Testis (tissue), 3 donors: ENCODE results near the gene ACOT8. TPM values are rescaled to one million over a fixed set of nuclear protein-coding genes. Genes with fewer than 3 reads are reported as not detected.

ENCODE experiments used
- DNase-seq: peaks from one replicate; pipeline ENCODE4 v3.0.0-alpha.2; 2019
- H3K27ac ChIP-seq, 2 donors: fragments of 200-600 bp; sonication (generic); one replicate each; pipeline ENCODE4 v1.5.1; 2019
- H3K27me3 ChIP-seq: fragments of 200-600 bp; sonication (generic); one replicate; pipeline ENCODE4 v1.5.1; 2019
- H3K36me3 ChIP-seq: fragments of 200-600 bp; sonication (generic); one replicate; pipeline ENCODE4 v1.5.1; 2017; ENCODE audit warnings: low read depth; ENCODE audit errors: missing control alignments
- H3K4me1 ChIP-seq: fragments of 200-600 bp; sonication (generic); one replicate; pipeline ENCODE4 v1.5.1; 2019
- H3K4me3 ChIP-seq, 2 donors: fragments of 200-600 bp; sonication (generic); one replicate each; pipeline ENCODE4 v1.5.1; 2017 to 2019
- H3K9me3 ChIP-seq: fragments of 200-600 bp; sonication (generic); one replicate; pipeline ENCODE4 v1.5.1; 2017
- POLR2A ChIP-seq: fragments of 450-650 bp; IDR thresholded peaks from one replicate; pipeline ENCODE4 v1.6.1; 2017; ENCODE audit warnings: antibody characterized with exemption, mild to moderate bottlenecking, moderate library complexity
- WGBS, 2 donors: methylation state at CpG; one replicate each; pipeline ENCODE4 v1.1.5; 2018; 5-methylcytosine and 5-hydroxymethylcytosine counted together
- intact Hi-C: fragments of 100-400 bp; cut with DNase I; formaldehyde crosslinking; loops from one replicate; pipeline ENCODE4 v1.15.1; 2023; ENCODE audit warnings: low total_unique reads
- polyA plus RNA-seq: library from polyadenylated mRNA; stranded (reverse); fragments of 350-450 nt; fragmentation: Illumina TruSeq; extraction: RNeasy Lipid Tissue Mini Kit (QIAGEN cat#74804); gene quantifications from one replicate; pipeline ENCODE4 v1.2.3, GENCODE V29; 2014; ENCODE audit warnings: low read depth, low replicate concordance; ENCODE audit not compliant: insufficient read depth
- total RNA-seq, 2 donors: library from RNA; depleted of rRNA; stranded (reverse); fragments of >200 nt; gene quantifications; one replicate each; pipeline ENCODE4 v1.2.3, GENCODE V29; 2016
- TF ChIP-seq, protein P1 (sequence below), 3 experiments: fragments of 450-650 bp in 2 of 3; fragments of 200-600 bp in 1 of 3; sonication (generic) in 1 of 3; IDR thresholded peaks; one replicate each; pipeline ENCODE4 v1.5.1; 2016 to 2019; ENCODE audit warnings: antibody characterized with exemption in 3 of 3, mild to moderate bottlenecking in 2 of 3, moderate library complexity in 1 of 3

ACOT8 gene
- total and polyA plus RNA-seq, 3 donors from 2014 or later: 44.4 to 79.6 (median 71.2) TPM

- no peaks in the 10 kb centered on the region for H3K9me3 ChIP-seq
- peak; percentile 58 for DNase-seq
- intact Hi-C loops: loop anchor here (10.0 kb wide), 1 partner anchor 63 kb away; no protein-coding TSS in a partner anchor
- H3K4me3 ChIP-seq: peak overlapping the region in 1 of 2 donors; percentile 68
- H3K4me1 ChIP-seq: peaks cover 13% of the 10 kb centered on the region
- peak overlapping the region in 1 of 2 donors; percentile 88 for H3K27ac ChIP-seq
- no peaks in the 10 kb centered on the region for H3K36me3 ChIP-seq
- 75 to 82% methylated on average over 9 of the region's 9 CpGs for WGBS, 2 donors
- no peaks in the 10 kb centered on the region for H3K27me3 ChIP-seq
- TF ChIP-seq, protein P1, sequence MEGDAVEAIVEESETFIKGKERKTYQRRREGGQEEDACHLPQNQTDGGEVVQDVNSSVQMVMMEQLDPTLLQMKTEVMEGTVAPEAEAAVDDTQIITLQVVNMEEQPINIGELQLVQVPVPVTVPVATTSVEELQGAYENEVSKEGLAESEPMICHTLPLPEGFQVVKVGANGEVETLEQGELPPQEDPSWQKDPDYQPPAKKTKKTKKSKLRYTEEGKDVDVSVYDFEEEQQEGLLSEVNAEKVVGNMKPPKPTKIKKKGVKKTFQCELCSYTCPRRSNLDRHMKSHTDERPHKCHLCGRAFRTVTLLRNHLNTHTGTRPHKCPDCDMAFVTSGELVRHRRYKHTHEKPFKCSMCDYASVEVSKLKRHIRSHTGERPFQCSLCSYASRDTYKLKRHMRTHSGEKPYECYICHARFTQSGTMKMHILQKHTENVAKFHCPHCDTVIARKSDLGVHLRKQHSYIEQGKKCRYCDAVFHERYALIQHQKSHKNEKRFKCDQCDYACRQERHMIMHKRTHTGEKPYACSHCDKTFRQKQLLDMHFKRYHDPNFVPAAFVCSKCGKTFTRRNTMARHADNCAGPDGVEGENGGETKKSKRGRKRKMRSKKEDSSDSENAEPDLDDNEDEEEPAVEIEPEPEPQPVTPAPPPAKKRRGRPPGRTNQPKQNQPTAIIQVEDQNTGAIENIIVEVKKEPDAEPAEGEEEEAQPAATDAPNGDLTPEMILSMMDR (IDR thresholded peaks at IDR 0.05): no peak
- no peak for TF ChIP-seq POLR2A
Observed at GRCh38 chr20:45892049-45892825, 35.0 kb upstream of the ACOT8 start.

DNA sequence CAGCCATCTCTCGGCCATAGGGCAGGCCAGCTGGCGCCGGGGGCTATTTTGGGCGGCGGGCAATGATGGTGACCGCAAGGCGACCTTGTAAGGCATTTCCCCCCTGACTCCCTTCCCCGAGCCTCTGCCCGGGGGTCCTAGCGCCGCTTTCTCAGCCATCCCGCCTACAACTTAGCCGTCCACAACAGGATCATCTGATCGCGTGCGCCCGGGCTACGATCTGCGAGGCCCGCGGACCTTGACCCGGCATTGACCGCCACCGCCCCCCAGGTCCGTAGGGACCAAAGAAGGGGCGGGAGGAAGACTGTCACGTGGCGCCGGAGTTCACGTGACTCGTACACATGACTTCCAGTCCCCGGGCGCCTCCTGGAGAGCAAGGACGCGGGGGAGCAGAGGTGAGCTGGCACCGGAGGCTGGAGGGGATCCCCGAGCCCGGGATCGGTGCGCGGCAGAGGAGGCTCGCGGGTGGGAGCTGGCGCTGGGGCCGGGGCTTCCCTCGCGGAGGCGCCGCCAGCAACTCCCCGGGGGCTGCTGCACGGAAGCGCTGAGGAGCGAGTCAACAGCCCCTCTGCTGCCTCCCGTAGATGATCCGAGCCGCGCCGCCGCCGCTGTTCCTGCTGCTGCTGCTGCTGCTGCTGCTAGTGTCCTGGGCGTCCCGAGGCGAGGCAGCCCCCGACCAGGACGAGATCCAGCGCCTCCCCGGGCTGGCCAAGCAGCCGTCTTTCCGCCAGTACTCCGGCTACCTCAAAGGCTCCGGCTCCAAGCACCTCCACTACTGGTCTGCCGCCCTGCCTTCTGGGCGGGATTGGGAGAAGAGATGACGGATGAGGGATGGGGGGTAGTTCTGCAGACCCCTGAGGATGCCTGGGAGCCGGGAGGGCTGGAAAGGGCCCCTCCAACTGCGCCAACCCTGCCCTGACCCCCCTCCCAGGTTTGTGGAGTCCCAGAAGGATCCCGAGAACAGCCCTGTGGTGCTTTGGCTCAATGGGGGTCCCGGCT lies 34.1 kb upstream of the ACOT8 start, which contains the start of the genes CTSA and NEURL2:
CTSA (plus strand) TSS at position 351 of the 999 bp plus-strand sequence; CDS start at position 585, 234 bp downstream.
NEURL2 (minus strand) TSS at position 224 of the 999 bp plus-strand sequence; CDS start at position 7, 217 bp downstream.
- DNase-seq: peak; percentile 96
- no peak for TF ChIP-seq POLR2A
- TF ChIP-seq, protein P1 (IDR thresholded peaks at IDR 0.05): peak in 1 of 3 experiments; percentile 8
- Histone ChIP-seq H3K4me1 (peaks cover 13% of the 10 kb centered on the region), H3K27me3 (no peaks in the 10 kb centered on the region), H3K27ac (peak within 1 kb of the TSS; percentile 47 to 88), H3K4me3 (peak within 1 kb of the TSS; percentile 68), H3K9me3 (no peaks in the 10 kb centered on the region), H3K36me3 (no peaks in the 10 kb centered on the region)
- WGBS, 2 donors: 1 to 20% methylated on average over 2 to 49 of the region's 78 CpGs
- intact Hi-C loops: loop anchor here (10.0 kb wide), 1 partner anchor 64 kb away; no protein-coding TSS in a partner anchor

- TF ChIP-seq, protein P1 (IDR thresholded peaks at IDR 0.05): peak; percentile 29 to 62 (median 50)
- TF ChIP-seq POLR2A: no peak
- Histone ChIP-seq H3K9me3 (no peaks in the 10 kb centered on the region), H3K27me3 (no peaks in the 10 kb centered on the region), H3K36me3 (no peaks in the 10 kb centered on the region), H3K27ac (peak overlapping the region; percentile 47 to 88), H3K4me3 (peak overlapping the region; percentile 68), H3K4me1 (peaks cover 13% of the 10 kb centered on the region)
- peak; percentile 93 for DNase-seq
- intact Hi-C loops: loop anchor here (10.0 kb wide), 1 partner anchor 64 kb away; no protein-coding TSS in a partner anchor
- 0% methylated on average over 10 to 66 of the region's 79 CpGs for WGBS, 2 donors
Observed at GRCh38 chr20:45890077-45890984, 33.1 kb upstream of the ACOT8 start.

DNA sequence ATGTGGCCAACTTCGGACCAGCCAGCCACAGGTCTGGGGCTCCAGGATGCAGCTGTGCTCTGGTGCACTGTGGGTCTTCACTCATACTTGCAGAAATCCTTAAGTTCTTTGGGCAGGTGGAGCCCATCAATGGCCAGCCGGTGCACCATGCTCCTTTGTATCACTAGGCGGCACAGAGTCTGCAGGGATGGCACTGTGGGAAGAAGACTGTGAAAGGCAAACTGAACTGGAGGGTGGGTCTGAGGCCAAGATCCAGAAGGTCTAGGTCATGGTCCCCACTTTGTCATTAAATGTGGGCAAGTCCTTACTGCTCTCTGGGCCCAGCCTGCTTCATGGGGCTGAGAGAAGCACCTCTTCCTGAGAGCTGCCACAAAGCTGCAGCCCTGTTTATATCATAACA lies 31.5 kb upstream of the ACOT8 start:
- no peak overlapping the region for H3K27ac ChIP-seq
- no peak overlapping the region for H3K4me3 ChIP-seq
- intact Hi-C loops: no loop called here
- WGBS, 2 donors: 77 to 82% methylated on average over 3 of the region's 3 CpGs
- H3K27me3 ChIP-seq: no peaks in the 10 kb centered on the region
- peaks cover 13% of the 10 kb centered on the region for H3K4me1 ChIP-seq
- H3K9me3 ChIP-seq: no peaks in the 10 kb centered on the region
- no peak for DNase-seq
- TF ChIP-seq POLR2A: no peak
- TF ChIP-seq, protein P1 (IDR thresholded peaks at IDR 0.05): no peak
- no peaks in the 10 kb centered on the region for H3K36me3 ChIP-seq
